Smooth muscle cell (in vitro differentiated cells): ENCODE data around the gene MSH2. TPM values are rescaled to one million over a fixed set of nuclear protein-coding genes. Genes with fewer than 3 reads are reported as not detected.

ENCODE experiments used
- DNase-seq: peaks from one replicate; lab custom pipeline; 2025; ENCODE audit not compliant: unreplicated experiment; lab: John Stamatoyannopoulos, UW
- H2AFZ ChIP-seq: fragments of 200-600 bp; sonication (generic); 2 replicates; pipeline ENCODE4 v1.6.0; 2016; ENCODE audit warnings: antibody characterized with exemption, low read depth, mild to moderate bottlenecking
- H3F3A ChIP-seq: fragments of 200-600 bp; sonication (generic); 2 replicates; pipeline ENCODE4 v1.6.0; 2017; ENCODE audit warnings: antibody characterized with exemption, low read depth
- H3K27ac ChIP-seq: fragments of 200-600 bp; sonication (generic); 2 replicates; pipeline ENCODE4 v1.5.1; 2016; ENCODE audit warnings: low read depth, mild to moderate bottlenecking
- H3K27me3 ChIP-seq: fragments of 200-600 bp; sonication (generic); 2 replicates; pipeline ENCODE4 v1.6.1; 2016; ENCODE audit warnings: low read depth, mild to moderate bottlenecking
- H3K36me3 ChIP-seq: fragments of 200-600 bp; sonication (generic); 2 replicates; pipeline ENCODE4 v1.5.1; 2016; ENCODE audit warnings: low read depth
- H3K4me1 ChIP-seq: fragments of 200-600 bp; sonication (generic); 2 replicates; pipeline ENCODE4 v1.5.1; 2016; ENCODE audit warnings: low read depth
- H3K4me2 ChIP-seq: fragments of 200-600 bp; sonication (generic); 2 replicates; pipeline ENCODE4 v1.6.0; 2016; ENCODE audit warnings: mild to moderate bottlenecking
- H3K4me3 ChIP-seq: fragments of 200-600 bp; sonication (generic); 2 replicates; pipeline ENCODE4 v1.5.1; 2016; ENCODE audit warnings: mild to moderate bottlenecking
- H3K79me2 ChIP-seq: fragments of 200-600 bp; sonication (generic); 2 replicates; pipeline ENCODE4 v1.6.0; 2016; ENCODE audit warnings: low read depth, mild to moderate bottlenecking
- H3K9ac ChIP-seq: fragments of 200-600 bp; sonication (generic); 2 replicates; pipeline ENCODE4 v1.6.0; 2016; ENCODE audit warnings: low read depth
- H3K9me3 ChIP-seq: fragments of 200-600 bp; sonication (generic); replicated peaks from 2 replicates; pipeline ENCODE4 v1.5.1; 2016; ENCODE audit warnings: low read depth
- H4K20me1 ChIP-seq: fragments of 200-600 bp; sonication (generic); 2 replicates; pipeline ENCODE4 v1.6.0; 2016; ENCODE audit warnings: low read depth
- CTCF ChIP-seq: fragments of 200-600 bp; sonication (generic); IDR thresholded peaks from 2 replicates; pipeline ENCODE4 v1.5.1; 2017; ENCODE audit warnings: borderline replicate concordance, mild to moderate bottlenecking, antibody characterized with exemption; ENCODE audit not compliant: insufficient read depth, poor library complexity, severe bottlenecking
- WGBS: methylation state at CpG from one replicate; pipeline ENCODE4 v1.1.7; 2016; ENCODE audit warnings: low lambda C conversion rate; 5-methylcytosine and 5-hydroxymethylcytosine counted together
- polyA plus RNA-seq: library from polyadenylated mRNA; unstranded; fragments of >200 nt; fragmentation: Nextera tagmentation; extraction: Ambion mirVana; gene quantifications from 2 replicates; pipeline ENCODE4 v1.2.1, GENCODE V29; 2016
- total RNA-seq: library from RNA; depleted of rRNA; stranded (reverse); fragments of >200 nt; gene quantifications from 2 replicates; pipeline ENCODE4 v1.2.3, GENCODE V29; 2014

The MSH2 gene
- total and polyA plus RNA-seq, 2 experiments from 2014 or later: 21.3 to 35.6 TPM

- Histone ChIP-seq H3K4me3 (no peak overlapping the region), H3K9ac (no peak overlapping the region), H3K79me2 (no peaks in the 10 kb centered on the region), H3K9me3 (no peaks in the 10 kb centered on the region), H3K36me3 (no peaks in the 10 kb centered on the region), H3K27ac (no peak overlapping the region), H3K27me3 (no peaks in the 10 kb centered on the region), H3F3A (no peaks in the 10 kb centered on the region), H4K20me1 (no peaks in the 10 kb centered on the region), H3K4me1 (no peaks in the 10 kb centered on the region), H3K4me2 (no peak overlapping the region), H2AFZ (no peak overlapping the region)
- TF ChIP-seq CTCF: no peak
- DNase-seq: no peak
- WGBS: 84% methylated on average over 4 of the region's 4 CpGs
Observed at GRCh38 chr2:47508080-47508479, 105.1 kb downstream of the MSH2 start.

GRCh38 chr2:47508641-47509040 lies 105.7 kb downstream of the MSH2 start:
- 92% methylated on average over 2 of the region's 2 CpGs for WGBS
- H4K20me1 ChIP-seq: no peaks in the 10 kb centered on the region
- no peaks in the 10 kb centered on the region for H3F3A ChIP-seq
- H3K36me3 ChIP-seq: no peaks in the 10 kb centered on the region
- no peak overlapping the region for H2AFZ ChIP-seq
- H3K4me2 ChIP-seq: no peak overlapping the region
- H3K9ac ChIP-seq: no peak overlapping the region
- H3K27ac ChIP-seq: no peak overlapping the region
- H3K4me1 ChIP-seq: no peaks in the 10 kb centered on the region
- no peaks in the 10 kb centered on the region for H3K9me3 ChIP-seq
- TF ChIP-seq CTCF: no peak
- no peak overlapping the region for H3K4me3 ChIP-seq
- no peak for DNase-seq
- no peaks in the 10 kb centered on the region for H3K27me3 ChIP-seq
- H3K79me2 ChIP-seq: no peaks in the 10 kb centered on the region

GRCh38 chr2:47509250-47509649 lies 106.3 kb downstream of the MSH2 start:
- H3K4me3 ChIP-seq: no peak overlapping the region
- no peak overlapping the region for H3K9ac ChIP-seq
- no peak overlapping the region for H3K4me2 ChIP-seq
- WGBS: 79% methylated on average over 4 of the region's 4 CpGs
- H3K79me2 ChIP-seq: no peaks in the 10 kb centered on the region
- no peaks in the 10 kb centered on the region for H3F3A ChIP-seq
- no peaks in the 10 kb centered on the region for H3K27me3 ChIP-seq
- H3K4me1 ChIP-seq: no peaks in the 10 kb centered on the region
- no peaks in the 10 kb centered on the region for H4K20me1 ChIP-seq
- H3K9me3 ChIP-seq: no peaks in the 10 kb centered on the region
- DNase-seq: no peak
- no peak overlapping the region for H2AFZ ChIP-seq
- TF ChIP-seq CTCF: no peak
- no peaks in the 10 kb centered on the region for H3K36me3 ChIP-seq
- no peak overlapping the region for H3K27ac ChIP-seq

- H4K20me1 ChIP-seq: no peaks in the 10 kb centered on the region
- H3K27ac ChIP-seq: no peak overlapping the region
- no peaks in the 10 kb centered on the region for H3K36me3 ChIP-seq
- DNase-seq: no peak
- H3K79me2 ChIP-seq: no peaks in the 10 kb centered on the region
- no peak overlapping the region for H3K9ac ChIP-seq
- no peak overlapping the region for H3K4me2 ChIP-seq
- H3K9me3 ChIP-seq: no peaks in the 10 kb centered on the region
- H3K4me1 ChIP-seq: no peaks in the 10 kb centered on the region
- H3F3A ChIP-seq: no peaks in the 10 kb centered on the region
- TF ChIP-seq CTCF: no peak
- H3K27me3 ChIP-seq: no peaks in the 10 kb centered on the region
- 97% methylated on average over 6 of the region's 6 CpGs for whole genome bisulfite sequencing
- H3K4me3 ChIP-seq: no peak overlapping the region
- no peak overlapping the region for H2AFZ ChIP-seq
Observed at GRCh38 chr2:47509821-47510385, 106.9 kb downstream of the MSH2 start.
